HCT116 (cell line): ENCODE measurements around the gene CUL5. TPM values are rescaled to one million over a fixed set of nuclear protein-coding genes. Genes with fewer than 3 reads are reported as not detected.

Experiments
- ATAC-seq: fragments of 200-7000 bp; cut with Tn5 transposase; 2 replicates; pipeline ENCODE4 v1.9.1; 2020; ENCODE audit warnings: mild to moderate bottlenecking, moderate library complexity
- BruUV-seq: library from RNA; stranded (reverse); fragments of 400-500 nt; replicated peaks from 2 replicates; lab custom pipeline; 2021; lab: Mats Ljungman, UMichigan
- CTCF ChIA-PET: fragments of 300-600 bp; sonication (Branson Sonifier 250); formaldehyde crosslinking; loops from one replicate; lab custom pipeline; 2021; ENCODE audit warnings: antibody characterized with exemption; lab: Charles Lee
- POLR2A ChIA-PET: fragments of 300-600, 350-600 bp; sonication (Branson Sonifier 250); formaldehyde crosslinking; loops from one replicate; lab custom pipeline; 2021; ENCODE audit warnings: antibody characterized with exemption; lab: Charles Lee
- RAD21 ChIA-PET, 2 experiments: fragments of 300-600 bp; sonication (Branson Sonifier 250); formaldehyde crosslinking; loops; one replicate each; lab custom pipeline; 2023; ENCODE audit warnings: low total read pairs in 2 of 2; ENCODE audit not compliant: uncharacterized antibody in 2 of 2, unreplicated experiment in 2 of 2, low non-redundant PET in 1 of 2; lab: Charles Lee
- DNase-seq: peaks from one replicate; pipeline ENCODE4 v3.0.0-alpha.2; 2010; ENCODE audit warnings: low read depth, low spot score
- H2AFZ ChIP-seq: fragments of 200-600 bp; shearing (Covaris generic), sonication (generic); 2 replicates; pipeline ENCODE4 v1.6.1; 2017; ENCODE audit warnings: low read depth, mixed run types, mixed read lengths, antibody characterized with exemption, low read length; ENCODE audit not compliant: poor library complexity, severe bottlenecking
- H3K27ac ChIP-seq: 2 replicates; pipeline ENCODE4 v1.5.1; 2012; ENCODE audit warnings: low read depth, low read length
- H3K27me3 ChIP-seq: fragments of 200-600 bp; sonication (generic); 2 replicates; pipeline ENCODE4 v1.6.1; 2016; ENCODE audit warnings: mixed run types, low read length, mixed read lengths; ENCODE audit not compliant: insufficient read depth
- H3K36me3 ChIP-seq, 2 experiments: fragments of 200-500 bp in 1 of 2; fragments of 200-600 bp in 1 of 2; sonication (Bioruptor generic) in 1 of 2; sonication (generic) in 1 of 2; 2 replicates each; pipeline versions ENCODE4 v1.5.1 to v1.6.1; 2014 to 2016; ENCODE audit warnings: low read length in 2 of 2, inconsistent platforms in 1 of 2, mixed read lengths in 1 of 2, mixed run types in 1 of 2; ENCODE audit not compliant: insufficient read depth in 2 of 2, control insufficient read depth in 1 of 2
- H3K4me1 ChIP-seq, 2 experiments: fragments of 200-600 bp in 1 of 2; sonication (generic) in 1 of 2; 2 replicates each; pipeline versions ENCODE4 v1.5.1 to v1.6.1; 2012 to 2017; ENCODE audit warnings: low read length in 2 of 2, inconsistent platforms in 1 of 2, mild to moderate bottlenecking in 1 of 2, mixed read lengths in 1 of 2, mixed run types in 1 of 2, moderate library complexity in 1 of 2; ENCODE audit not compliant: insufficient read depth in 2 of 2, control insufficient read depth in 1 of 2
- H3K4me2 ChIP-seq: fragments of 200-600 bp; sonication (generic); 2 replicates; pipeline ENCODE4 v1.6.1; 2017; ENCODE audit warnings: mixed run types, low read length, mixed read lengths
- H3K4me3 ChIP-seq, 2 experiments: fragments of 200-600 bp in 1 of 2; sonication (generic) in 1 of 2; replicated peaks in 1 of 2; 2 replicates each; pipeline ENCODE4 v1.5.1; 2011 to 2016; ENCODE audit warnings: low read length in 2 of 2, control low read depth in 1 of 2, low read depth in 1 of 2, mild to moderate bottlenecking in 1 of 2, mixed read lengths in 1 of 2, mixed run types in 1 of 2
- H3K79me2 ChIP-seq: fragments of 200-600 bp; sonication (generic); 2 replicates; pipeline ENCODE4 v1.6.1; 2017; ENCODE audit warnings: mild to moderate bottlenecking, mixed run types, low read length, moderate library complexity, mixed read lengths; ENCODE audit not compliant: insufficient read depth
- H3K9ac ChIP-seq: fragments of 200-600 bp; sonication (generic); 2 replicates; pipeline ENCODE4 v1.6.1; 2016; ENCODE audit warnings: low read length, mixed read lengths
- H3K9me2 ChIP-seq: fragments of 200-600 bp; sonication (generic), shearing (Covaris generic); 2 replicates; pipeline ENCODE4 v1.6.1; 2017; ENCODE audit warnings: mixed run types, mild to moderate bottlenecking, moderate library complexity; ENCODE audit not compliant: insufficient read depth
- H3K9me3 ChIP-seq, 2 experiments: fragments of 200-500 bp in 1 of 2; fragments of 200-600 bp in 1 of 2; sonication (Bioruptor generic) in 1 of 2; sonication (generic) in 1 of 2; 2 replicates each; pipeline ENCODE4 v1.6.1; 2014 to 2017; ENCODE audit warnings: low read length in 2 of 2, mixed read lengths in 2 of 2, inconsistent platforms in 1 of 2, low read depth in 1 of 2, mild to moderate bottlenecking in 1 of 2, mixed run types in 1 of 2, moderate library complexity in 1 of 2; ENCODE audit not compliant: control insufficient read depth in 1 of 2, insufficient read depth in 1 of 2
- H4K20me1 ChIP-seq: fragments of 200-600 bp; sonication (generic), shearing (Covaris generic); 2 replicates; pipeline ENCODE4 v1.6.1; 2017; ENCODE audit warnings: mixed run types, mild to moderate bottlenecking, moderate library complexity; ENCODE audit not compliant: insufficient read depth
- ATF3 ChIP-seq: IDR thresholded peaks from 2 replicates; pipeline ENCODE4 v1.6.1; 2012
- CBX3 ChIP-seq: IDR thresholded peaks from 2 replicates; pipeline ENCODE4 v1.6.1; 2012; ENCODE audit warnings: low read depth
- EGR1 ChIP-seq: IDR thresholded peaks from 2 replicates; pipeline ENCODE4 v1.6.1; 2012; ENCODE audit warnings: low read depth
- ELF1 ChIP-seq: IDR thresholded peaks from 2 replicates; pipeline ENCODE4 v1.6.1; 2012; ENCODE audit warnings: low read depth, borderline replicate concordance
- EZH2 ChIP-seq: fragments of 200-600 bp; sonication (generic); IDR thresholded peaks from 2 replicates; pipeline ENCODE4 v1.6.1; 2017; ENCODE audit warnings: antibody characterized with exemption, mixed run types
- FOSL1 ChIP-seq: IDR thresholded peaks from 2 replicates; pipeline ENCODE4 v1.6.1; 2012; ENCODE audit warnings: low read depth
- JUND ChIP-seq: IDR thresholded peaks from 2 replicates; pipeline ENCODE4 v1.6.1; 2012
- MAX ChIP-seq: IDR thresholded peaks from 2 replicates; pipeline ENCODE4 v1.6.1; 2012
- POLR2AphosphoS5 ChIP-seq: IDR thresholded peaks from 2 replicates; pipeline ENCODE4 v1.6.1; 2011; ENCODE audit warnings: mild to moderate bottlenecking, low read depth, low read length, moderate library complexity
- RAD21 ChIP-seq: IDR thresholded peaks from 2 replicates; pipeline ENCODE4 v1.6.1; 2012; ENCODE audit warnings: low read depth, mild to moderate bottlenecking
- REST ChIP-seq: IDR thresholded peaks from 2 replicates; pipeline ENCODE4 v1.6.1; 2012; ENCODE audit warnings: low read depth
- SIN3A ChIP-seq: IDR thresholded peaks from 2 replicates; pipeline ENCODE4 v1.6.1; 2012; ENCODE audit warnings: low read depth
- SP1 ChIP-seq: IDR thresholded peaks from 2 replicates; pipeline ENCODE4 v1.6.1; 2012; ENCODE audit warnings: low read depth
- SRF ChIP-seq: IDR thresholded peaks from 2 replicates; pipeline ENCODE4 v1.6.1; 2012; ENCODE audit warnings: low read depth
- TCF7L2 ChIP-seq: IDR thresholded peaks from 2 replicates; pipeline ENCODE4 v1.7.0; 2011; ENCODE audit warnings: borderline replicate concordance, inconsistent platforms; ENCODE audit not compliant: insufficient read depth, insufficient read length; ENCODE audit errors: extremely low read depth
- ZBTB33 ChIP-seq: IDR thresholded peaks from 2 replicates; pipeline ENCODE4 v1.6.1; 2011; ENCODE audit warnings: mild to moderate bottlenecking, low read length, moderate library complexity; ENCODE audit not compliant: insufficient replicate concordance; ENCODE audit errors: extremely low read depth
- ZNF274 ChIP-seq: fragments of 200-500 bp; sonication (Bioruptor generic); IDR thresholded peaks from 2 replicates; pipeline ENCODE4 v1.6.1; 2014; ENCODE audit warnings: mild to moderate bottlenecking, low read depth, low read length, inconsistent platforms
- intact Hi-C: fragments of 100-400 bp; cut with micrococcal nuclease; formaldehyde crosslinking; loops from 2 replicates; pipeline ENCODE4 v1.10.0; 2022
- total RNA-seq: library from RNA; stranded (reverse); gene quantifications from one replicate; pipeline ENCODE4 v1.2.1, GENCODE V29; 2021; ENCODE audit not compliant: unreplicated experiment
- TF ChIP-seq, protein P1 (sequence below), 3 experiments: fragments of 200-600 bp in 1 of 3; sonication (generic) in 1 of 3; IDR thresholded peaks in 2 of 3; conservative IDR thresholded peaks in 1 of 3; 2 replicates each; pipeline ENCODE4 v1.5.1; 2012 to 2017; ENCODE audit warnings: low read depth in 2 of 3, low read length in 2 of 3, antibody characterized with exemption in 1 of 3, borderline replicate concordance in 1 of 3, control low read depth in 1 of 3, mild to moderate bottlenecking in 1 of 3, mixed read lengths in 1 of 3, mixed run types in 1 of 3, moderate library complexity in 1 of 3; ENCODE audit not compliant: insufficient read depth in 1 of 3

CUL5 gene
- total RNA-seq, 1 experiment from 2014 or later: 41.9 TPM

DNA sequence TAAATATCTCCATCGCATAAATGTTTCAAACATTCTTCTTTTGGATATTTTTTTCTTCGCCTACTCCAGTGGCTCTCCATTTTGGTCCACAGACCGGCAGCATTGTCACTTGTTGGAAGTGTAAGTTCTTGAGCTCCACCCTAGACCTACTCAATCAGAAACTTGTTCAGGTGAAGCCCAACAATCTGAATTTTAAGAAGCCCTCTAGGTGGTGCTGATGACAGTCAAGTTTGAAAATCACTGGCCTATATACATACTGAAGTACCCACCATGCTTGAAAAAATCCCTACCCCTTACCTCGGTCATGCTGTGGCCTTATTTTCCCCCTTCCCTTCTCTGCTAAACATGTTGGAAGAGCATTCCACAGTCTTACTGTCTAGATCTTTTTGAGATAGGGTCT, 102.4 kb downstream of the CUL5 start:
- no peak overlapping the region for H3K9ac ChIP-seq
- TF ChIP-seq SIN3A (no peak), SP1 (no peak), JUND (no peak), EZH2 (no peak), RAD21 (no peak; the same call in 1 of the 2 replicates), ATF3 (no peak), REST (no peak), TCF7L2 (no peak), SRF (no peak), MAX (no peak), ZNF274 (no peak), EGR1 (no peak), ZBTB33 (no peak), CBX3 (no peak), ELF1 (no peak), POLR2AphosphoS5 (no peak), FOSL1 (no peak)
- TF ChIP-seq, protein P1, sequence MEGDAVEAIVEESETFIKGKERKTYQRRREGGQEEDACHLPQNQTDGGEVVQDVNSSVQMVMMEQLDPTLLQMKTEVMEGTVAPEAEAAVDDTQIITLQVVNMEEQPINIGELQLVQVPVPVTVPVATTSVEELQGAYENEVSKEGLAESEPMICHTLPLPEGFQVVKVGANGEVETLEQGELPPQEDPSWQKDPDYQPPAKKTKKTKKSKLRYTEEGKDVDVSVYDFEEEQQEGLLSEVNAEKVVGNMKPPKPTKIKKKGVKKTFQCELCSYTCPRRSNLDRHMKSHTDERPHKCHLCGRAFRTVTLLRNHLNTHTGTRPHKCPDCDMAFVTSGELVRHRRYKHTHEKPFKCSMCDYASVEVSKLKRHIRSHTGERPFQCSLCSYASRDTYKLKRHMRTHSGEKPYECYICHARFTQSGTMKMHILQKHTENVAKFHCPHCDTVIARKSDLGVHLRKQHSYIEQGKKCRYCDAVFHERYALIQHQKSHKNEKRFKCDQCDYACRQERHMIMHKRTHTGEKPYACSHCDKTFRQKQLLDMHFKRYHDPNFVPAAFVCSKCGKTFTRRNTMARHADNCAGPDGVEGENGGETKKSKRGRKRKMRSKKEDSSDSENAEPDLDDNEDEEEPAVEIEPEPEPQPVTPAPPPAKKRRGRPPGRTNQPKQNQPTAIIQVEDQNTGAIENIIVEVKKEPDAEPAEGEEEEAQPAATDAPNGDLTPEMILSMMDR (IDR thresholded peaks at IDR 0.05 in 2 of 3, conservative IDR thresholded peaks at IDR 0.05 in 1 of 3; ENCODE audit: borderline replicate concordance in 1 of 3, insufficient read depth in 1 of 3, low read depth in 2 of 3, low read length in 2 of 3): no peak
- H3K4me1 ChIP-seq: no peaks in the 10 kb centered on the region
- DNase-seq: no peak
- no peaks in the 10 kb centered on the region for H3K27me3 ChIP-seq
- intact Hi-C loops: no loop called here
- no peaks in the 10 kb centered on the region for H3K9me2 ChIP-seq
- ChIA-PET RAD21 (no interaction called here), CTCF (no interaction called here), POLR2A (no interaction called here)
- H3K4me3 ChIP-seq: no peak overlapping the region
- no peaks in the 10 kb centered on the region for H3K9me3 ChIP-seq
- H3K36me3 ChIP-seq: no peaks in the 10 kb centered on the region
- H3K79me2 ChIP-seq: no peaks in the 10 kb centered on the region
- BruUV-seq: no TSS peak
- no peak overlapping the region for H3K4me2 ChIP-seq
- ATAC-seq: peak; percentile 63
- H4K20me1 ChIP-seq: no peaks in the 10 kb centered on the region
- no peak overlapping the region for H3K27ac ChIP-seq
- H2AFZ ChIP-seq: no peak overlapping the region
